Metanephros (tissue), 2 donors: ENCODE data around the gene TEDC2. TPM values are rescaled to one million over a fixed set of nuclear protein-coding genes. Genes with fewer than 3 reads are reported as not detected.

Source experiments
- small RNA-seq: library from RNA; depleted of rRNA; stranded (forward); fragments of <200 nt; gene quantifications from one replicate; pipeline ENCODE3, GENCODE V24; 2014; ENCODE audit warnings: low replicate concordance
- total RNA-seq: library from RNA; depleted of rRNA; stranded (reverse); fragments of >200 nt; gene quantifications from one replicate; pipeline ENCODE4 v1.2.3, GENCODE V29; 2014

TEDC2 gene
- 10.8 TPM for total RNA-seq

GRCh38 chr16:2459647-2460390 is at the start of gene TEDC2:
Gene TEDC2 (plus strand): TSS chr16:2460109. CDS start chr16:2460145, 36 bp downstream.

GRCh38 chr16:2429034-2429770 is 30.7 kb upstream of the TEDC2 start, which contains the start of gene CCNF:
Gene CCNF (plus strand): TSS chr16:2429447. CDS start chr16:2429482, 35 bp downstream.

GRCh38 chr16:2471016-2471652 is 11.2 kb downstream of the TEDC2 start, which contains the start of gene NTN3:
Gene NTN3 (plus strand): TSS chr16:2471297. CDS start chr16:2471702, 405 bp downstream.

GRCh38 chr16:2474877-2475412 is 15.0 kb downstream of the TEDC2 start, which contains the start of gene TBC1D24:
Gene TBC1D24 (plus strand): TSS chr16:2475127. CDS start chr16:2496149, 21,022 bp downstream.

GRCh38 chr16:2513405-2514332 is 53.8 kb downstream of the TEDC2 start, which contains the start of gene ATP6V0C:
Gene ATP6V0C (plus strand): TSS chr16:2513952. CDS start chr16:2514104, 152 bp downstream.

Small RNAs within 50 kb of the gene (small RNA-seq; reads per million reads assigned to genes)
- gene MIR6768: not detected

Other genes with a start within 250 kb of the TEDC2 start
- 5.4 TPM for gene BRICD5, start 249.2 kb upstream of the TEDC2 start, total RNA-seq
- gene PGP, start 245.3 kb upstream of the TEDC2 start, total RNA-seq: 14.0 TPM
- 37.2 TPM for gene E4F1, start 236.5 kb upstream of the TEDC2 start, total RNA-seq
- 1.3 TPM for gene DNASE1L2, start 223.7 kb upstream of the TEDC2 start, total RNA-seq
- 51.0 TPM for gene ECI1, start 208.5 kb upstream of the TEDC2 start, total RNA-seq
- gene RNPS1, start 192.0 kb upstream of the TEDC2 start, total RNA-seq: 78.3 TPM
- 7.3 TPM for gene ABCA3, start 119.4 kb upstream of the TEDC2 start, total RNA-seq
- 10.5 TPM for gene CCNF, start 30.7 kb upstream of the TEDC2 start, total RNA-seq
- gene NTN3, start 11.2 kb downstream of the TEDC2 start, total RNA-seq: 13.0 TPM
- 24.3 TPM for gene TBC1D24, start 15.0 kb downstream of the TEDC2 start, total RNA-seq
- 46.2 TPM for gene ATP6V0C, start 53.8 kb downstream of the TEDC2 start, total RNA-seq
- gene AMDHD2, start 60.3 kb downstream of the TEDC2 start, total RNA-seq: 50.0 TPM
- 1.1 TPM for gene CEMP1, start 71.3 kb downstream of the TEDC2 start, total RNA-seq
- gene PDPK1, start 77.9 kb downstream of the TEDC2 start, total RNA-seq: 31.5 TPM
- gene KCTD5, start 222.4 kb downstream of the TEDC2 start, total RNA-seq: 19.6 TPM